WTC11 (cell line): ENCODE measurements around the gene KCNG2. TPM values are rescaled to one million over a fixed set of nuclear protein-coding genes. Genes with fewer than 3 reads are reported as not detected.

ENCODE experiments used
- ATAC-seq: fragments of 200-7000 bp; cut with Tn5 transposase; 2 replicates; pipeline ENCODE4 v1.10.0; 2021; ENCODE audit warnings: mild to moderate bottlenecking, moderate library complexity
- CTCF ChIA-PET: fragments of 300-600 bp; sonication (Branson Sonifier 250); formaldehyde crosslinking; loops from one replicate; lab custom pipeline; 2021; ENCODE audit warnings: antibody characterized with exemption; lab: Charles Lee
- POLR2A ChIA-PET: fragments of 350-600 bp; sonication (Branson Sonifier 250); formaldehyde crosslinking; loops from one replicate; lab custom pipeline; 2021; ENCODE audit warnings: antibody characterized with exemption; lab: Charles Lee
- DNase-seq: peaks from one replicate; pipeline ENCODE4 v3.0.0; 2021; ENCODE audit warnings: low spot score
- H3K27ac Mint-ChIP-seq: 2 replicates; pipeline ENCODE4 v1.8.0; 2021; ENCODE audit warnings: mixed read lengths
- H3K27me3 Mint-ChIP-seq: 2 replicates; pipeline ENCODE4 v1.8.0; 2021; ENCODE audit warnings: low read depth, mild to moderate bottlenecking, moderate library complexity, mixed read lengths
- H3K36me3 Mint-ChIP-seq: 2 replicates; pipeline ENCODE4 v1.8.0; 2021; ENCODE audit warnings: mixed read lengths
- H3K4me1 Mint-ChIP-seq: 2 replicates; pipeline ENCODE4 v1.8.0; 2022; ENCODE audit warnings: mixed read lengths
- H3K4me3 Mint-ChIP-seq: 2 replicates; pipeline ENCODE4 v1.8.0; 2021; ENCODE audit warnings: mild to moderate bottlenecking, moderate library complexity, mixed read lengths
- H3K9me3 Mint-ChIP-seq: 2 replicates; pipeline ENCODE4 v1.8.0; 2021; ENCODE audit warnings: mixed read lengths
- ARID4B ChIP-seq: sonication (generic); formaldehyde crosslinking; IDR thresholded peaks from 2 replicates; pipeline ENCODE4 v1.8.0; 2023; ENCODE audit warnings: missing genetic modification reagents, mild to moderate bottlenecking, borderline replicate concordance
- CBFB ChIP-seq: sonication (generic); formaldehyde crosslinking; IDR thresholded peaks from 2 replicates; pipeline ENCODE4 v1.8.1; 2022; ENCODE audit warnings: mild to moderate bottlenecking, low read depth, missing genetic modification reagents
- CDX4 ChIP-seq: fragments of 250-450 bp; sonication (Bioruptor Pico); IDR thresholded peaks from 2 replicates; pipeline ENCODE4 v1.9.0; 2021; ENCODE audit warnings: moderate library complexity, mild to moderate bottlenecking, inconsistent platforms, borderline replicate concordance
- E2F1 ChIP-seq: sonication (generic); formaldehyde crosslinking; IDR thresholded peaks from 2 replicates; pipeline ENCODE4 v1.8.0; 2022; ENCODE audit warnings: mild to moderate bottlenecking, missing genetic modification reagents
- E2F5 ChIP-seq: sonication (generic); formaldehyde crosslinking; IDR thresholded peaks from 2 replicates; pipeline ENCODE4 v1.8.1; 2022; ENCODE audit warnings: mild to moderate bottlenecking, moderate library complexity, missing genetic modification reagents
- ELF4 ChIP-seq: sonication (generic); formaldehyde crosslinking; IDR thresholded peaks from 2 replicates; pipeline ENCODE4 v1.8.1; 2022; ENCODE audit warnings: low read depth, mild to moderate bottlenecking, moderate library complexity, missing genetic modification reagents
- FOXJ3 ChIP-seq: sonication (generic); formaldehyde crosslinking; IDR thresholded peaks from 2 replicates; pipeline ENCODE4 v1.9.0; 2021; ENCODE audit warnings: missing genetic modification reagents, mild to moderate bottlenecking, borderline replicate concordance
- GABPB1 ChIP-seq: sonication (generic); formaldehyde crosslinking; IDR thresholded peaks from 2 replicates; pipeline ENCODE4 v1.8.1; 2023; ENCODE audit warnings: mild to moderate bottlenecking, missing genetic modification reagents
- JUN ChIP-seq: sonication (generic); formaldehyde crosslinking; IDR thresholded peaks from 2 replicates; pipeline ENCODE4 v1.8.0; 2023; ENCODE audit warnings: mild to moderate bottlenecking, missing genetic modification reagents
- NR1H2 ChIP-seq: sonication (generic); formaldehyde crosslinking; IDR thresholded peaks from 2 replicates; pipeline ENCODE4 v1.9.0; 2021; ENCODE audit warnings: mild to moderate bottlenecking, moderate library complexity, missing genetic modification reagents
- ZNF121 ChIP-seq: sonication (generic); formaldehyde crosslinking; IDR thresholded peaks from 2 replicates; pipeline ENCODE4 v1.8.0; 2023; ENCODE audit warnings: missing genetic modification reagents
- ZNF263 ChIP-seq: sonication (generic); formaldehyde crosslinking; IDR thresholded peaks from 2 replicates; pipeline ENCODE4 v1.8.1; 2022; ENCODE audit warnings: low read depth, mild to moderate bottlenecking, moderate library complexity, missing genetic modification reagents
- ZNF281 ChIP-seq: sonication (generic); formaldehyde crosslinking; IDR thresholded peaks from 2 replicates; pipeline ENCODE4 v1.8.0; 2023; ENCODE audit warnings: mild to moderate bottlenecking, missing genetic modification reagents
- ZNF512 ChIP-seq: sonication (generic); formaldehyde crosslinking; IDR thresholded peaks from 2 replicates; pipeline ENCODE4 v1.8.1; 2022; ENCODE audit warnings: missing genetic modification reagents, borderline replicate concordance
- total RNA-seq: library from RNA; stranded (reverse); gene quantifications from 3 replicates; pipeline ENCODE4 v1.2.3, GENCODE V29; 2021

The KCNG2 gene
- total RNA-seq, 1 experiment from 2014 or later: 0.50 TPM

GRCh38 chr18:79924814-79925731 is 127.3 kb downstream of the KCNG2 start:
- TF ChIP-seq JUN (CRISPR knock-in tag) (no peak), ARID4B (CRISPR knock-in tag) (no peak), ZNF281 (no peak), CBFB (CRISPR knock-in tag) (no peak), ELF4 (CRISPR knock-in tag) (no peak), ZNF263 (CRISPR knock-in tag) (no peak)
- TF ChIP-seq, all 79 proteins: peak for 0
- no peak overlapping the region for H3K4me3 Mint-ChIP-seq

GRCh38 chr18:79926306-79926705 is 128.6 kb downstream of the KCNG2 start:
- Mint-ChIP-seq H3K27me3 (no peaks in the 10 kb centered on the region; the same call in 1 of the 2 replicates), H3K36me3 (peaks cover 24% of the 10 kb centered on the region), H3K9me3 (peaks cover 29% of the 10 kb centered on the region), H3K4me1 (peaks cover 11% of the 10 kb centered on the region), H3K27ac (no peak overlapping the region), H3K4me3 (no peak overlapping the region)
- CTCF ChIA-PET: no interaction called here
- DNase-seq (peak; percentile 10), ATAC-seq (no peak; the same call in 1 of the 2 replicates)
- POLR2A ChIA-PET: no interaction called here
- TF ChIP-seq FOXJ3 (CRISPR knock-in tag) (no peak), NR1H2 (no peak), CBFB (CRISPR knock-in tag) (no peak), CDX4 (CRISPR knock-in tag) (no peak), ZNF121 (CRISPR knock-in tag) (no peak), ARID4B (CRISPR knock-in tag) (no peak), E2F5 (no peak), ZNF263 (CRISPR knock-in tag) (no peak), E2F1 (no peak), ZNF512 (no peak), GABPB1 (CRISPR knock-in tag) (no peak)

More at GRCh38 chr18:79924814-79925731, 127.3 kb downstream of the KCNG2 start:
- Mint-ChIP-seq H3K27ac (no peak overlapping the region), H3K4me1 (peaks cover 11% of the 10 kb centered on the region), H3K9me3 (peaks cover 19% of the 10 kb centered on the region), H3K27me3 (no peaks in the 10 kb centered on the region; the same call in 1 of the 2 replicates), H3K36me3 (peaks cover 15% of the 10 kb centered on the region)
- ATAC-seq (no peak; the same call in 1 of the 2 replicates), DNase-seq (peak; percentile 8)
- CTCF ChIA-PET: no interaction called here
- POLR2A ChIA-PET: no interaction called here
